OCI-LY3 (cell line): Measurements from ENCODE around the gene PTCD1.

Experiments
- EZH2phosphoT487 ChIP-seq: fragments of 200-600 bp; shearing (Covaris generic); IDR thresholded peaks from 2 replicates; pipeline ENCODE4 v1.6.1; 2018; ENCODE audit warnings: antibody characterized with exemption, mixed run types, low read depth
- TF ChIP-seq, protein P1 (sequence below): fragments of 200-600, 300-600 bp; sonication (generic); IDR thresholded peaks from 2 replicates; pipeline ENCODE4 v1.5.1; 2014; ENCODE audit warnings: antibody characterized with exemption, low read length, low read depth

DNA sequence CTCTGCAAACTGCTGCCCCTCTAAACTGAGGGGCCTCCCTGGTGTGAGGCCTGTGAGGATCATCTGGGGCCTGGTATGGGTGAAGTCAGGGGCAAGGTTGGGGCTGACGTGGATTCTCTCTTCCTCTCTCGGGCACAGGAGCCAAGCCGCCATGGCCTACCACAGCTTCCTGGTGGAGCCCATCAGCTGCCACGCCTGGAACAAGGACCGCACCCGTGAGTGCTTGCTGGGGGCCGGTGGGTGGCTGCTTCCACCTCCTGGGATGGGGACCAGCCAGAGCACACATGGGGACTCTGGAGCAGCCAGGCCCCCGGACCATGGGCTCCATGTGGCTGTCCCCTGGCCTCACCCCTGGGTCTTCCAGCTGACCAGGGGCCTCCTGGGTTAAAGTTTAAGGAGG lies 53.0 kb downstream of the PTCD1 start:
- TF ChIP-seq, protein P1, sequence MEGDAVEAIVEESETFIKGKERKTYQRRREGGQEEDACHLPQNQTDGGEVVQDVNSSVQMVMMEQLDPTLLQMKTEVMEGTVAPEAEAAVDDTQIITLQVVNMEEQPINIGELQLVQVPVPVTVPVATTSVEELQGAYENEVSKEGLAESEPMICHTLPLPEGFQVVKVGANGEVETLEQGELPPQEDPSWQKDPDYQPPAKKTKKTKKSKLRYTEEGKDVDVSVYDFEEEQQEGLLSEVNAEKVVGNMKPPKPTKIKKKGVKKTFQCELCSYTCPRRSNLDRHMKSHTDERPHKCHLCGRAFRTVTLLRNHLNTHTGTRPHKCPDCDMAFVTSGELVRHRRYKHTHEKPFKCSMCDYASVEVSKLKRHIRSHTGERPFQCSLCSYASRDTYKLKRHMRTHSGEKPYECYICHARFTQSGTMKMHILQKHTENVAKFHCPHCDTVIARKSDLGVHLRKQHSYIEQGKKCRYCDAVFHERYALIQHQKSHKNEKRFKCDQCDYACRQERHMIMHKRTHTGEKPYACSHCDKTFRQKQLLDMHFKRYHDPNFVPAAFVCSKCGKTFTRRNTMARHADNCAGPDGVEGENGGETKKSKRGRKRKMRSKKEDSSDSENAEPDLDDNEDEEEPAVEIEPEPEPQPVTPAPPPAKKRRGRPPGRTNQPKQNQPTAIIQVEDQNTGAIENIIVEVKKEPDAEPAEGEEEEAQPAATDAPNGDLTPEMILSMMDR: no peak
- TF ChIP-seq EZH2phosphoT487: no peak
